HK-2 (cell line): ENCODE measurements around the gene SULT2B1.

Experiments used
- DNase-seq: peaks from one replicate; pipeline ENCODE4 v3.0.0-alpha.2; 2018; ENCODE audit not compliant: unreplicated experiment

Gene SULT2B1

GRCh38 chr19:48634424-48635262, 82.7 kb downstream of the SULT2B1 start:
- DNase-seq, result peak; percentile 94

GRCh38 chr19:48635263-48635965, 83.4 kb downstream of the SULT2B1 start:
- peak; percentile 81 for DNase-seq

- DNase-seq, result no peak
Observed at GRCh38 chr19:48635966-48636858, 84.2 kb downstream of the SULT2B1 start.

- peak; percentile 58 for DNase-seq
Observed at GRCh38 chr19:48636859-48637448, 85.0 kb downstream of the SULT2B1 start, which contains the start of gene DBP. TSS of gene DBP (minus strand) at chr19:48637379. CDS start at chr19:48636994, 385 bp downstream.

GRCh38 chr19:48637449-48637947, 85.5 kb downstream of the SULT2B1 start:
- DNase-seq, result peak; percentile 98

- DNase-seq, result peak; percentile 86
Observed at GRCh38 chr19:48637948-48638830, 86.2 kb downstream of the SULT2B1 start.

GRCh38 chr19:48638831-48639381, 86.9 kb downstream of the SULT2B1 start:
- DNase-seq, result no peak

- no peak for DNase-seq
Observed at GRCh38 chr19:48639483-48640375, 87.8 kb downstream of the SULT2B1 start.

- no peak for DNase-seq
Observed at GRCh38 chr19:48641850-48642249, 89.9 kb downstream of the SULT2B1 start.

- DNase-seq, result no peak
Observed at GRCh38 chr19:48642862-48643261, 90.9 kb downstream of the SULT2B1 start.

GRCh38 chr19:48644355-48644754, 92.4 kb downstream of the SULT2B1 start:
- no peak for DNase-seq

GRCh38 chr19:48644839-48645619, 93.1 kb downstream of the SULT2B1 start:
- DNase-seq, result peak; percentile 61

- DNase-seq, result no peak
Observed at GRCh38 chr19:48645620-48646000, 93.6 kb downstream of the SULT2B1 start.

GRCh38 chr19:48646001-48646721, 94.2 kb downstream of the SULT2B1 start, which contains the start of gene CA11:
TSS of gene CA11 (minus strand) at chr19:48646187. CDS start at chr19:48645632, 555 bp downstream.
- peak; percentile 87 for DNase-seq

GRCh38 chr19:48646722-48647216, 94.8 kb downstream of the SULT2B1 start:
- no peak for DNase-seq

GRCh38 chr19:48648134-48648533, 96.2 kb downstream of the SULT2B1 start:
- no peak for DNase-seq
